ENCODE data around the gene CPXM2. TPM values are rescaled to one million over a fixed set of nuclear protein-coding genes. Genes with fewer than 3 reads are reported as not detected.

The CPXM2 gene
- total RNA-seq, 1 donor from 2014 or later = 12.1 TPM

DNA sequence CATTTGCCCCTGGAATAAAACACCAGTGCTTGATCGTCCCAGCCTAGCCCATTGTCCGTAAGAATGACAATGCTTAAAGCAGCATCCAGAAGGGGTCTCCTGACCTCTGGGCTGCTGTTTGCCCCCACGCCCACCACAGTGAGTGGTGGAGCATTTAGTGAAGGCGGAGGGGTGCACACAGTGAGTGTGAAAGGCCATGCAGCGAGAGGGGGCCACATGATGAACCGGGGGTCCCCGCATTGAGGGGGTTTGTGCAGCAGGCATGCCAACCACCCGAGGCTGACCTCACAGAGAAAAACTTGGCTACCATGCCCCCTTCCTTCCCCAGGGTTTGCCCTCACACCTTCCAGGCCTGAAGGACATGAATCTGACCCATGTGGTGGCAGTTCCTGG is 28.4 kb downstream of the CPXM2 start:
- no peak for DNase-seq (ENCODE audit: low read depth)
- Histone ChIP-seq H3K36me3 (ENCODE audit: control insufficient read depth, insufficient read depth, low read length) (no peaks in the 10 kb centered on the region), H3K27me3 (ENCODE audit: control insufficient read depth, insufficient read depth, low read length) (no peaks in the 10 kb centered on the region), H3K4me3 (ENCODE audit: low read depth, low read length) (no peak overlapping the region)
- TF ChIP-seq, protein P1, sequence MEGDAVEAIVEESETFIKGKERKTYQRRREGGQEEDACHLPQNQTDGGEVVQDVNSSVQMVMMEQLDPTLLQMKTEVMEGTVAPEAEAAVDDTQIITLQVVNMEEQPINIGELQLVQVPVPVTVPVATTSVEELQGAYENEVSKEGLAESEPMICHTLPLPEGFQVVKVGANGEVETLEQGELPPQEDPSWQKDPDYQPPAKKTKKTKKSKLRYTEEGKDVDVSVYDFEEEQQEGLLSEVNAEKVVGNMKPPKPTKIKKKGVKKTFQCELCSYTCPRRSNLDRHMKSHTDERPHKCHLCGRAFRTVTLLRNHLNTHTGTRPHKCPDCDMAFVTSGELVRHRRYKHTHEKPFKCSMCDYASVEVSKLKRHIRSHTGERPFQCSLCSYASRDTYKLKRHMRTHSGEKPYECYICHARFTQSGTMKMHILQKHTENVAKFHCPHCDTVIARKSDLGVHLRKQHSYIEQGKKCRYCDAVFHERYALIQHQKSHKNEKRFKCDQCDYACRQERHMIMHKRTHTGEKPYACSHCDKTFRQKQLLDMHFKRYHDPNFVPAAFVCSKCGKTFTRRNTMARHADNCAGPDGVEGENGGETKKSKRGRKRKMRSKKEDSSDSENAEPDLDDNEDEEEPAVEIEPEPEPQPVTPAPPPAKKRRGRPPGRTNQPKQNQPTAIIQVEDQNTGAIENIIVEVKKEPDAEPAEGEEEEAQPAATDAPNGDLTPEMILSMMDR (IDR thresholded peaks at IDR 0.05; ENCODE audit: insufficient read depth, low read length, poor library complexity, severe bottlenecking) = no peak

DNA sequence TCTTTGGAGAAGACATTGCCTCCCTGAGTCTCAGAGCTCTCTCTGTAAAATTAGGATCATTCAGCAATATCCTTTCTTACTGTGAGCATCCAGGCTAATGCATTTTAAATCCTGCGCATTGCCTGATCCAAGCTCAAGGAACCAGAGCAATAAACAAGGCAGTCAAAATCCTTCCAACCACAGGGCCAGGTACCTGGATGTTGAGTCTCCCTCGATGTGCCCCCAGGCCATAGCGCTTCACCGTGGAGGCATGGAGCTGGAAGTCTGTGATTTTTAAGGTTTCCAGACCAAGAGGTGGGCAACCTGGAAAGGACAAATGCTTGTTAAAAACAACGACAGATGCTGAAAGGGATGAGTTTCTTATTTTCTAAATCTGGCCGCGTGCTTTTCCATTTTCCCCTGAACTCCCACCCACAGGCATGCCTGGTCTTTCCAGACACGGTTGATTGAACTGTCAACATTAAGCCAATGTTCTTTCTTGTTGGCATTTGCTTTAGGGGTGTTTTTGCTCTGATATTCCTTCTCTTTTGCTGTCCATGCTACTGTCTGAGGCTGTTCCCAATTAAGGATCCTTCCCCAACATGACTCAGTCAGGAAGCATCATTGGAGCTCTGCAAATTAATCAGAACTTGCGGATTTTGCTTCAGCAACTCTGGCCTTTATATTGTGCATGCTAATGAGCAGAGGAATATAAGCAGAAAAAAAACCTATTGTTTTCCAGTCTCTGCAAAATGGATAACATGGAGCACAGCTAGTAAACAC is 29.0 kb downstream of the CPXM2 start:
- TF ChIP-seq, protein P1 (IDR thresholded peaks at IDR 0.05; ENCODE audit: insufficient read depth, low read length, poor library complexity, severe bottlenecking) = no peak
- H3K27me3 ChIP-seq (ENCODE audit: control insufficient read depth, insufficient read depth, low read length) = no peaks in the 10 kb centered on the region
- no peaks in the 10 kb centered on the region for H3K36me3 ChIP-seq (ENCODE audit: control insufficient read depth, insufficient read depth, low read length)
- no peak overlapping the region for H3K4me3 ChIP-seq (ENCODE audit: low read depth, low read length)
- no peak for DNase-seq (ENCODE audit: low read depth)

DNA sequence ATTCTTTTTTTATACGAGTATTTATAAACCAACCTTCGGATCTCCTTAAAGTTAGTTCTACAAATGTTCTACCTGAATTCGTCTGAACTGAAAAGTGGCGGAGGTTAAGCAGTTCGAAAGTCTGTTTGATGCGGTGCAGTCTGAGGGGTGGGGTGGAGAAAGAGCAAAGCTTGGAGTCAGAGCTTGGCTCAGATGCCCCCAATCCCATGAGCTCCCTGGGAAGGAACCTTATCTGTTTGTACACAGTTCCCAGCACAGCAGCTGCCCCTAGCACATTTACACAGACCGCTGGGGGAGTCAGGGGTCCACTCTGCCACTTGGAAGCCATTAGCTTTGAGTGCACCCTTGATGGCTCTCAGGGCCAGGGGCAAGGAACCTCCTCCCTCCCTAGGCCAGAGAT is 30.8 kb downstream of the CPXM2 start:
- no peaks in the 10 kb centered on the region for H3K27me3 ChIP-seq (ENCODE audit: control insufficient read depth, insufficient read depth, low read length)
- H3K4me3 ChIP-seq (ENCODE audit: low read depth, low read length) = no peak overlapping the region
- no peak for DNase-seq (ENCODE audit: low read depth)
- H3K36me3 ChIP-seq (ENCODE audit: control insufficient read depth, insufficient read depth, low read length) = no peaks in the 10 kb centered on the region
- TF ChIP-seq, protein P1 (IDR thresholded peaks at IDR 0.05; ENCODE audit: insufficient read depth, low read length, poor library complexity, severe bottlenecking) = no peak

DNA sequence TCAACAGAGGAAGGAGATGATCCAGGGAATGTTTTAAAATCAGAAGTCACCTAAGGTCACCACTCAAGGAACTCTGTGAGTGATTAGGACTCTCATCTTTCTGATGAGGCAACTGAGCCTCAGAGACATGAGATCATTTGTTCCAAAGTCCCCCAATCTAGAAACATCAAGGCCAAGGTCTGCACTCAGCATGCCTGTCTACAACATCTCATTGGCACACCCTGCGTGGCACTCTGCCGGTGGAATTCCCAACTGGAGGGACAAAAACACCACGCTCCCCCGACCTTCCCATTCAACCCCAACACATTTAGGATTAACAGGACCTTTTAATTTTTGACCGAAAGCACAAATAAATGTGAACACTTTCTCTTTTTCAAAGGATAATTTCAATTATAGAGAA is 31.4 kb downstream of the CPXM2 start:
- no peaks in the 10 kb centered on the region for H3K27me3 ChIP-seq (ENCODE audit: control insufficient read depth, insufficient read depth, low read length)
- no peak for DNase-seq (ENCODE audit: low read depth)

DNA sequence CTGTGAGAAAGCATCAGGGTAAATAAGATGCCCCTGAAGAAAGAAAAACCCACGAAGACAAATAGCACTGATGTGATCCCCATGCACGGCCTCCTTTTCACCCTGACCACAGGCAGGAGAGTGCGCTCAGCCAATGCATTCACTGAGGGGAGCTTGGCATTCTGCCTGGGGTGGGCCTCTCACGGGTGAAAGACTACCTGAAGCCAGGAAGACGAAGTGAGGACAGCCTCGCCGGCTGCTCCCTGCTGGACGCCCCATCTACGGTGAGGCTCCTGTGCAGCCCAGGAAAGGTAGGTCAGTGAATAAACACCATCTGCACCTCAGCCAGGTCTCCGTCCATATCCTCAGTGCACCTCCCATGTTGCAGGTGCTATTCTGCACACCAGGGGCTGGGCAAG is 32.0 kb downstream of the CPXM2 start:
- no peaks in the 10 kb centered on the region for H3K27me3 ChIP-seq (ENCODE audit: control insufficient read depth, insufficient read depth, low read length)
- TF ChIP-seq, protein P1 (IDR thresholded peaks at IDR 0.05; ENCODE audit: insufficient read depth, low read length, poor library complexity, severe bottlenecking) = no peak
- H3K36me3 ChIP-seq (ENCODE audit: control insufficient read depth, insufficient read depth, low read length) = no peaks in the 10 kb centered on the region
- H3K4me3 ChIP-seq (ENCODE audit: low read depth, low read length) = no peak overlapping the region
- no peak for DNase-seq (ENCODE audit: low read depth)

More for the DNA sequence above, 31.4 kb downstream of the CPXM2 start:
- TF ChIP-seq, protein P1 (IDR thresholded peaks at IDR 0.05; ENCODE audit: insufficient read depth, low read length, poor library complexity, severe bottlenecking) = no peak
- no peaks in the 10 kb centered on the region for H3K36me3 ChIP-seq (ENCODE audit: control insufficient read depth, insufficient read depth, low read length)
- H3K4me3 ChIP-seq (ENCODE audit: low read depth, low read length) = no peak overlapping the region

Measured in kidney epithelial cell (primary cell).